ENCODE data around the gene SC5D.

The SC5D gene

DNA sequence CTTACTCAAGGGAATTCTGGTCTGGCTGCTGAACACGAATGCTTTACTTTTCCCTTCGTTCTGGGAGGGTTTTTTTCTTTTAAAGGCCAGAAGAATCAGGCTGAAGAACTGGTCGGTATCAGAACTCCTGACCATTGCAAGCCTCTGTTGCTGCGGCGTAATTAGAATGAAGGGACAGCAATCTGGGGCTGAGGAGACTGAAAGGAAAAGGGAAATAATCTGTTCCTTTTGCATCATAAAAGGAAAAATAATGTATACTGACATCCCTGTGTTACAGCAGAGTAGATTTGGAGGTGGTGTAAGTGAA is 670 bp downstream of the SC5D start:
- DNase-seq, result no peak

DNA sequence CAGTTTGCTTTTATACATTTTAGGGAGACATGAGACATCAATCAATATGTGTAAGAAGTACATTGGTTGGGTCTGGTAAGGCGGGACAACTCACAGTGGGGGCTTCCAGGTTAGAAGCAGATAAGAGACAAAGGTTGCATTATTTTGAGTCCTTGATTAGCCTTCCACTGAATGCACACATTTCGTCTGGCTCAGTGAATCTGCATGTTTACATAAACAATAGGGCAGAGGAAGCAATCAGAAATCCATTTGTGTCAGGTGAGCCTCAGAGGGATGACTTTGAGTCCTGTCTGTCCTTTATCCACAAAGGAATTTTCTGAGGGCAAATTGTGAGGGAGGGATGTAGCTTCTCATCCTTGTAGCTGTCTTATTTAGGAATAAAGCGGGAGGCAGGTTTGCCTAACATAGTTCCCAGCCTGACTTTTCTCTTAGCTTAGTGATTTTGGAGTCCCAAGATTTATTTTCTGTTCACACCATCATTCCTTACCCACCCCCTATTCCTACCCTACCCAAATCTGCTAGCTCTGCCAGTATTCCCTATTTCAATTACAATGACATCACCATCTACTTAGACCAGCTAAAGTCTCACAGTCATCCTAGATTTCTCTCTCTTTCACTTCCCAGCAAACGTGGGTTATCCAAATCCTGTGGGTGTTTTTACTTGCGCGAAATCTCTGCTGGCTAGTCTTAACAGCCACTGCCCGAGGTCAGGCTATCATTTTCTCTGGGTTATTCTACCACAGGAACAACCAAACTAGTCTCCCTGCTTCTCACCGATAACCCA is 2.9 kb downstream of the SC5D start:
- no peak for DNase-seq

DNA sequence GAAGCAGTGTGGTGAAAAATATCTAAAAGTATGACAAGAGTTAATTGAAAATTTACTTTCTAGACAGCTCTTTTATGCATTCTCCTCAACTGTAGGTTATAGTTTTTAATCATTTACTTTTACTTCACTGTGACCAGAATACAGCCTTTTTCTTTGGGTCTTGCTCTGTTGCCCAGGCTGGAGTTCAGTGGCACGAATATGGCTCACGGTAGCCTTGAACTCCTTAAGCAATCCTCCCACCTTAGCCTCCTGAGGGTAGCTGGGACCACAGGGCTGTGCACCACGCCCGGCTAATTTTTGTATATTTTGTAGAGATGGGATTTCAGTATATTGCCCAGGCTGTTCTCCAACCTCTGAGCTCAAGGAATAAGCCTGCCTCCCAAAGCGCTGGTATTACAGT is 5.3 kb downstream of the SC5D start:
- DNase-seq, result no peak

DNA sequence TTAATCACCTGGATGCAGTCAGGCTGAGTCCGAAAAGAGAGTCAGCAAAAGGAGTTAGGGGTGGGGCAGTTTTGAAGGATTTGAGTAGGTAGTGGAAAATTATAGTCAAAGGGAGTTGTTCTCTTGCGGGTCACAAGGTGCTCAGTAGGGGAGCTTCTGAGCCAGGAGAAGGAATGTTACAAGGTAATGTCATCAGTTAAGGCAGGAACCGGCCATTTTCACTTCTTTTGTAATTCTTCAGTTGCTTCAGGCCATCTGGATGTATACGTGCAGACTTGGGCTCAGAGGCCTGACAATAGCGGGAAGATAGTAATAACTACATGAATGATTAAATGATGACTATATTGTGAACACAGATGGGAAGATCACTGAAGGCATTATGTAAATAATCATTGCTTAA is 6.2 kb downstream of the SC5D start:
- DNase-seq, result no peak

- DNase-seq, result no peak
Observed at GRCh38 chr11:121299417-121299816, 6.8 kb downstream of the SC5D start.

GRCh38 chr11:121300313-121300971 is 7.9 kb downstream of the SC5D start:
- DNase-seq, result no peak

GRCh38 chr11:121300972-121301699 is 8.6 kb downstream of the SC5D start:
- DNase-seq, result no peak

GRCh38 chr11:121304759-121305158 is 12.2 kb downstream of the SC5D start:
- DNase-seq, result no peak

DNA sequence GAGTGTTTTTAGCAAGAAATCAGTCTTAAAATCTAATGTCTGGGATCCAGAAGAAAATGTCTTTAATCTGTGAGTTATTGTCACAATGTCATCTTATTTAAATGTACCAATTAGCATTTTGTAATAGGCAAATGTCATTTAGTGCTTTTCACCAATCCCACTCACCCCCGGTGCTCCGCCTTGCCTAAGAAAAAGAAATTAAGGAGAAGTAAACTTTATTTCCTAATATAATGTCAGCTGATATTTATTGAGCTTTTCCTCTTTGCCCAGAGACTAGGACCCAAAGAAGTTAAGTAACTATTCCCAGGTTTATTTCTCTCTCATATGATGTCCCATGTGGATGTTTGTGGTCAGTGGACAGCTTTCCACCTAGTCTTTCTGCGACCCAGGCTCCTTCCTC is 16.2 kb downstream of the SC5D start:
- DNase-seq, result no peak

DNA sequence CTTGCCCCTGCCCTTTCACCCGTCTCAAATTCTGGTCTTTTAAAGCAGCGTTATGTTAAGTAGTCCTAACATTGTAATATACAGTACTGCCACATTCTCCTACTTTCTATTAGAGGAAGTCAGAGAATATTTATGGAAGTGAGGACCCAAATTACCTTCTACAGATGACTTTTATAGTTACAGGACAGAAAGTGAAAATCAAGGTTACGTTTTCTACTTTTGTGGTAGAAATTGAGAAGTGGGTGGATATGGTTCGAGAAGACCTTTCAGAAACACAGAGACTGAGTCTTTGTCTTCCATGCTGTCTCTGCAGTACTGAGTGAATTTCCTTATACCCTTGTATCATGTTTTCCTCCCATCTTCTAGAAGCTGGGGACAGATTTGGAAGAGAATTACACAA is 17.1 kb downstream of the SC5D start:
- DNase-seq, result no peak

DNA sequence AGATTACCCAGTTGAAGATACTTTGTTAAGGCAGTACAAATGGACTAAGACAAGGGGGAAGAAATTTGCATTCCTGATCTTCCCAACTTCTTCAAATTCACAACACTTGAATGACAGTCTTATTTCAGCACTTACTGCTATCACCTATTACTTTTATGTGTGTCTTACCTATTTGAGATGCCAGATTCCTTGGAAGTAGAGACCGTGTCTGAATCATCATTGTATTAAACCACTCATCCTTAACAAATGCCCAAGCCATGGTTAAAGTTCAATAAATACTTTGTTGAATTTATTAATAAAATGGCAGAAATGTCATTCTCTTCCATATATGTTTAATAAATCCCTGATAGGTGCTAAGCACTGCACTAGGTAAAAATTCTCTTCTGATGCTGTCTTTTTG is 18.3 kb downstream of the SC5D start:
- DNase-seq, result no peak

- peak; percentile 1 for DNase-seq
Observed at GRCh38 chr11:121311373-121311772, 18.8 kb downstream of the SC5D start.

GRCh38 chr11:121312483-121312882 is 19.9 kb downstream of the SC5D start:
- DNase-seq, result no peak

- DNase-seq, result peak; percentile 56
Observed at GRCh38 chr11:121318848-121319834, 26.6 kb downstream of the SC5D start.

DNA sequence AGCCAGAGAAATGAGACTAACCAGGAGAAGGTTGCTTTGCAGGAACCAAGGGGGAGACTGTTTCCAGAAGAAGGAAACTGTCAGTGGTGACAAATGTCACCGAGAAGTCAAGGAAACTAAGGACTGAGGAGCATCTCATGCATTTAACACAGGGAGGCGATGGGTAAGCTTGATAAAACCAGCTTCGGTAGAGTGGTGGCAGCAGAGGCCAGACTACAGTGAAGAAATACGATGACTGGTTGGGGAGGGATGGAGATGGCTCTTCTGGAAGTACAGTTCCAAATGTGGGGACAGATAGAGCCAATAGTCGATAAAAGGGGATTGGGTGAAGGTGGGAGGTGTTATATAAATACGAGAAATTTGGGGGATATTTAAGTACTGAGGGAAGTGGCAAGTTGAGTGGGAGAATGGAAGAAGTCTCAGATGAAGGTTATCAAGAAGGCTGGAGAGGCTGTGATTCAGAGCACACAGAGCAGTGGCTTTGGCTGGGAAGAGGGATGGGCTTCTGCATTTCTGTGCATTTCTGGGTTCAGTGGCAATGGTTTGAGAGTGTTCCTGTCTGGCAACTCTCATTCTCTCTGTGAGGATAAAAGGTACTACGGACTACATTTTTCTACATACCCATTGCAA is 29.2 kb downstream of the SC5D start:
- peak; percentile 44 for DNase-seq

DNA sequence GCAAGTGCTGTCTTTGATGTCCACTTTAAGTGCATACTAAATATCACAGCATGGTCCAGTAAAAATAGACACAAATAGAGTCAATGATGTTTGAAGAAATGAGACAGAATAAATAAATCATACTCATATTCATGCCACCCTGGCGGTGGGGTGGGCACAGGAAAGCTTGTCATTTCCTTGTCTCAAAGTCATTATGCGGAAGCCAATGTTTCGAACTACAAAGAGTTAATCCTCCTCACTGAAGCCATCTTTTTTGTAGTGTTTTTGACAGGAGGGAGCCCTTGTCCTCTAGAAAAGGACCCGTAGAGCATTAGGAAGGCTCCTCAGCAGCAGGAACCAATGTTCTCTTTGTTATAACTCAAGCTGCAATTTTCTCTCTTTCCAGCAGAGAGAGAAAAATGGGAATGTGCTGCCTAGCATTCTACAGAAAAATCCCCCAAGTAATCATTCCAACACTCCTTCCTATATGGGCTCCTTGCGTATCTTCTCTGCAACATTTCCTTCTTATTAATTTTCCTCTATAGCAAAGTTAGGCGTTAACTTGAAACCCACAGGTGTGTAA is 30.6 kb downstream of the SC5D start:
- no peak for DNase-seq

DNA sequence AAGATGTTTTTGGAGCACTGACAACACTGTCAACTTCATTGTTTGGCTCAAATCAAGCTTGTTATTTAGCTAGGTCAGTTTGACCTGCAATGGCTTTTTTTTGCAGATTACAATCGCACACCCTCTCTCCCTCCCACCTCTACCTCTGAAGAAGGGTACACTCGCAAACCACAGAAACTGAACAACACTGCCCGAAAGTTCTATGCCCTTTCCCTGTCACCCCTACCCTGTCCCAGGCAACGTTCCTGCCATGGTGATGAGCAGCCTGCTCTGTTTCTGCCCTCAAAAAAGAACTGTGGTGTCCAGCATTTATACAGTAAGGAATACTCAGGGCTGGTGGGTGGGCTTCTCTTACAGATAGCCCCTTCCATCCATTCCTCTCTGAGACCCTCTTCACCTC is 33.7 kb downstream of the SC5D start:
- DNase-seq, result no peak

DNA sequence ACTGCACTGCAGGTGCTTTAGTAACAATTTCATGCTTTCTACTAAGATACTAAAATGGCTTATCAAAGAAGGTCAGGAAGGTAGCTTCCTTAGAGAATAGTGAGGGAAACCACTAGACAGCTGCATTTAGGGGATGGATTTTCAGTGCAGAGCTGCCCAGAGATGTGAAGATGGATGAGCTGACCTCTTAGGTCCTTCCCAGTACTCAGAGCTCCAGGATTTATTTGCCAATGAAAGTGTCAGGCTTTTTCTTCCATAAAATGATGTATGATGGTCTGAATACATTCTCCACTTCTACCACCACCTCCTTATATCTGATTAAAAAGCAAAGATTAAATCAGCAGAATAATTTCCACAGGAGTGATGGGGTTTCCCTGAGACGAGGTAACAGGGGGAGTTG is 35.0 kb downstream of the SC5D start:
- DNase-seq, result no peak

GRCh38 chr11:121328176-121328966 is 35.8 kb downstream of the SC5D start:
- no peak for DNase-seq

DNA sequence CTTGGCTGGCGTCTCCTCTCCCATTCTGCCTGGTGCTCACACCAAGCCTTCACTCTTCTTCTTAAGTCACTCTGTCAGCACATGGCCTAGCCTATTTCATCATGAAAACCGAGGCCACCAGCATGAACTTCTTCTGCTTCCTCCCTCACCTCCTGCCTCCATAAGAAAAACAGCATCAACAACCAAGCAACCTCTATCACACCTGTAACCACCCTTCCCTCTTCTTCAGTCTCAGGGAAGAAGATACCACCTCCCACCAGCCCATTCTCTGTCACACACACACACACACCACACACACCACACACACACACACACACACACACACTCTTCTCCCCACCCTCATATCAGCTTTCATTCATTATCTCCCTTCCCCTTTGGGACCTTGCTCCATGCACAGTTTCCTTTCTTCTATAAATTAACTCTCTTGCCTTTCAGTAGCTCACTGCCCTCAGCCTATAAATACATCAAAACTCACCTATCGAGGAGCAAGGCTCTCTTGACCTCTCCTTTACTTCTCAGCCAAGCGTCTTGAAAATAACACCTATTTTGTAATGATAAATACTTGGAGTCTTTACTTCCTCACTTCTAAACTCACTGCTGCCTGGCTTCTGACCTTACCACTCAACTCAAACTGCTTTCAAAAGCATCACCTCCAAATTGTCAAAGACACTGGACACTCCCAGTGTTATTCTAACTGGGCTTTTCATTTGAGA is 36.6 kb downstream of the SC5D start:
- DNase-seq, result peak; percentile 9
